ENCODE results near the gene STK25. TPM values are rescaled to one million over a fixed set of nuclear protein-coding genes. Genes with fewer than 3 reads are reported as not detected.
"Not testable (repeated sequence)": the region's sequence is repeated elsewhere in the genome, so short reads cannot be mapped to it uniquely, and the experiment has no call there.

The STK25 gene
- polyA plus RNA-seq, 4 donors: 176 to 209 (median 195) TPM

GRCh38 chr2:241469746-241470145, 38.6 kb downstream of the STK25 start:
- DNase-seq (ENCODE audit: low read depth in 4 of 4, low spot score in 3 of 4): no peak

DNA sequence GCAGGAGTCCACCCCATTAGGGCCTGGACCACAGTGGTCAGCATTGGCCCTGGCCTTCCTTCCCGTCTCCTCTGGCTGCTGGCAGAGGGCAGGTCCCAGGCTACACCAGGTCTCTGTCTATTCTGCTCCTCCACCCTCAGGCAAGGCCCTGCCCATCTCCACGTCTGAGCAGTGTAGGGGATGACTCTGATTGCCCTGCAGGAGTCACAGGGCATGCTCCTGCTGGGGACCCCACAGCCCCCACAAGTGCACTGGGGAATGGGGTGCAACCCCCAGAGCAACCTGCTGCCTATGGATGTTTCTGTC, 40.0 kb downstream of the STK25 start:
- no peak for DNase-seq (ENCODE audit: low read depth in 4 of 4, low spot score in 3 of 4)

- no peak for DNase-seq (ENCODE audit: low read depth in 4 of 4, low spot score in 3 of 4)
Observed at GRCh38 chr2:241467777-241468475, 40.5 kb downstream of the STK25 start.

DNA sequence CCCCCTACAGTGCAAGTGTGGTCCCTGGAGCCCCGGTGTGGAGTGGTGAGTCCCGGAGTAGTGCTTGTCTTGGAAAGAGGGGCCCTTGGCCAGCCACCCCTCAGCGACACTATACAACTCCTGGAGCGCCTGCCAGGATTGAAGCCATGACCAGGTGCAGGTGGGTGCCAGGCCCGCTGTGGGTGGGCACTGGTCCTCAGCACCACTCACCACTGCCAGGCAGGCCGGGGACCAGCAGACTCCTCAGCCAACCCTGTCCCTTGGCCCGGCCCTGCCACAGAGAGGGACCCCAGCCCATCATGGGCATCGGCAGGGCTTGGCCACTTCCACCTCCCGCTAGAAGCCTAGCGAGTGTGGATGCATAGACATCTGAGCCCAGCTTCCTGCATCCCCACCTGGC, 42.2 kb downstream of the STK25 start:
- no peak for DNase-seq (ENCODE audit: low read depth in 4 of 4, low spot score in 3 of 4)

GRCh38 chr2:241465543-241465942, 42.8 kb downstream of the STK25 start:
- DNase-seq (ENCODE audit: low read depth in 4 of 4, low spot score in 3 of 4): no peak

DNA sequence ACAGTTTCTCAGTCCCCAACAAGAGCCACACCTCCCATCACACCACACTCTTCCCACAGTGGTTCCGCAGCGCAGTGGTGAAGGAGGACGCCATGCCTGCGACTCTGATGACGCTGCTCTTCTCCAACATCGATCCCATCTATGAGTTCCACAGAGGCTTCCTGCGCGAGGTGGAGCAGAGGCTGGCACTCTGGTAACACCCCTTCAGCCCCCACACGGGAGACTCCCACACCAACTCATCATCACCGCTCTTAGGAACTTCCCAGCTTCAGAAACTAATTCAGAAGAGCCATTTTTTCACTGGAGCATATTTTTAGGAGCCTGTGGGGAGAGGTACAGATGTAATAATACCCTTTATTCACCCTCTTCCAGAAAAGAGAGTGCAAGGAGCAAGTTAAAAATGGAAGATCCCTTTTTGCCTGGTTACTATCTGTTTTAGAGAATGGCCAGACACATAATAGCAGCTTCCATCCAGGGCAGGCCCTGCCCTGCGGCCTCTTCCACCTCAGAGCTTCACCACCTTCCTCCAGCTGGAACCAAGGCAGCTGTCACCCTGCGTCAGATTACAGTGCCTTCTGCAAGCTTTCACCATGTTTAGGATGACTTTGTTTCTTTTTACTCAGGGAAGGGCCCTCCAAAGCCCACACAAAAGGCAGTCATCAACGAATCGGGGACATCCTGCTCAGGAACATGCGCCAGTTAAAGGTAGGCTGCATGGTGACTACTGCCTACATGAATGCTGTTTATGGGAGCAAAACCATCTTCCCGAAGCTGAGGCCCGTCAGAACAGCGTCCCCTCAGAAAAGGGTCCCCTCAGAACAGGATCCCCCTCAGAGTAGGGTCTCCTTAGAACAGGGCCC, 44.9 kb downstream of the STK25 start:
- no peak for DNase-seq (ENCODE audit: low read depth in 4 of 4, low spot score in 3 of 4)

GRCh38 chr2:241461693-241462677, 46.4 kb downstream of the STK25 start:
- no peak for DNase-seq (ENCODE audit: low read depth in 4 of 4, low spot score in 3 of 4)

DNA sequence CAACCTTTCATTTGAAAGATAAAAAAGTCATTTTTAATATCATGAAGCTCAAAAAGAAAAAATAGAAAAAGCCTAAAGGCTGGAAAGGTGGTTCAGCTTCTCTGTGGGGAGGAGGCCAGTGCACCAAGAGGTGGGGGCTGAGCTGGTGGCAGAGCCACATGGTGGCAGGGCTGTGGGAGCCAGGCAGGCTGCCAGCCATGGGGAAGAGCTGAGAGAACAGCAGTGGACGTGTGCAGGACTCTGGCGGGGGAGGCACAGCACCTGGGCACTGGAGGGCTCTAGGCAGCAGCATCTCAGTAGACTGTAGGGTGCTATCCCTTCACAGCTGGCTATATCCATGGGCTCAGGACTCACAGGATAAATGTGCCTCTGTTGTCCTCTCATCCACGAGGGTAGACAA, 47.8 kb downstream of the STK25 start:
- DNase-seq (ENCODE audit: low read depth in 4 of 4, low spot score in 3 of 4): no peak

DNA sequence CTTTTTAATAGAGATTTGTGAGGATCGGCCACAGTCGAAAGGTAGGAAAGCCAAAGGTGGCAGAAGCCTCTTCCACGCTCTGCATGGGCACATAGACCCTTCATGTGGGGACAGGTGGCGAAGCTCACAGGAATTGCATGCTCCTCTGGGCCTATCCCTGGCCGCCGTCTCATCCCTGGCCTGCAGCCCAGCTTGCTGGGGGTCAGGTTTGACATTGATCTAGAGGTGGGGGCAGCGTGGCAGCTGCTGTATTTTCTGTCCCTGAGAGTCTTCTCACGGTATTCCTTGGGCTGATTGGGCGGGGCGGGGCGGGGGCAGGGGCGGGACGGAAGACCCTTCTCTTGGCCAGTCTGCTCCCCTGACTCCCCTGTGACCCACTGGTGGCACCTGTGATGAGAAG, 48.9 kb downstream of the STK25 start:
- no peak for DNase-seq (ENCODE audit: low read depth in 4 of 4, low spot score in 3 of 4)

DNA sequence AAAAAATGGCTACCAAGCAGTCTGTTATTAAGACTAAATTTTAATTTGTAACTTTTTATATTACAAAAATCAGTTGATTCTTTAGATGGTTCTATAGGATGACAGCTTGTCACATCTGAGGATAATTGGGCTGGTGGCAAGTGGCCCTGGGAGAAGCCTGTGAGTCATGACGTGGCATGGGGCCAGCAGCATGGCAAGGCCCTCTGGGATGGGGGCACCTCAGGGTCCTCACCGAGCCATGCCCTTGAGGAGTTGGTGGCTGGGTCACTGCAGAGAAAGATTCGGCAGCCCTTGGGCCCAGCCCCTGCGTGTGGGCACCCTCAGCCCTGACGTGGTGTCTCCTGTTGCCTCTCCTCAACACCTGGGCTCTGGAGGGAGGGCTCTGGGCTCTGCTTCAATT, 49.7 kb downstream of the STK25 start:
- DNase-seq (ENCODE audit: low read depth in 4 of 4, low spot score in 3 of 4): no peak

DNA sequence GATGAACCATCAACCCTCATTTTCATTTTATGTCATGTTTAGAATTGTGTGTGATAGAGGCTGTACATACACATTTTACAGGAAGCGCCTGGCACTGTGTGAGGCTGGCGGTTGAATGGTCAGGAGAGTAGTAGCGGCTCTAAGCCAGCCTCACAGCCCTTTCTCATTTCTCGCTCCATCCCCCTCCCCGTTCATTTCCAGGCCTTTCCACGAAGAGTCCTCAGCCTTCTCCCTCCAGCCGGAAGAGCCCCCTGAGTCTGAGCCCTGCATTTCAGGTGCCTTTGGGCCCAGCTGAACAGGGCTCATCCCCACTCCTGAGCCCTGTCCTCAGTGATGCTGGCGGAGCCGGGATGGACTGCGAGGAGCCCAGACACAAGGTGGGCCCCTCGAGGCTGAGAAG, 51.8 kb downstream of the STK25 start:
- no peak for DNase-seq (ENCODE audit: low read depth in 4 of 4, low spot score in 3 of 4)

DNA sequence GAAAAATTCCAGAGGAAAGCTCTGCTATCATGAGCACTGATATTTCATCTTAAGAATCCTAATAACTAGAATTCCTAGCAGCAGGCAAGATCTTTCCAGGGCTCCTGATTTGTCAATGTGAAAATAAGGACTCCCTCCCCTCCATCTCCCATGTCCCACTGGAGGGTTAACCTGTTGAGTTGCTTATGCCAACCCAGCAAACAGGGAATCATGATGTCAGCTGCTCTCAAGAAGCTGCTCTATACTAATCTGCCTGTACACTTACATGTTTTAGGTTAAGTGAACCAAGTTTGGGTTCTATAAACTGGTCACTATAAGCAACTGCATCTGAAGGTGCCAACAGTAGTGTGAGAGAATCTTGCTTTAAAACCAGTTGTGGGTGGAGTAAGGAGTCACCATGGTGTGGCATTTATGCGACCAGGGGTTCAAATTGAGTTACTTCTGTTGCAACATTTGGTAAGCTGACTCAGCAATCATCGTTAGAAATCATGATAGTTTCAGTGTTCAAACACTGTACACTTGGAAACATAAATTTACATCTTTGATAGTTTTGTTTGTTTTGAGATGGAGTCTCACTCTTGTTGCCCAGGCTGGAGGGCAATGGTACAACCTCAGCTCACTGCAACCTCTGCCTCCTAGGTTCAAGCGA, 53.4 kb downstream of the STK25 start:
- no peak for DNase-seq (ENCODE audit: low read depth in 4 of 4, low spot score in 3 of 4)

DNA sequence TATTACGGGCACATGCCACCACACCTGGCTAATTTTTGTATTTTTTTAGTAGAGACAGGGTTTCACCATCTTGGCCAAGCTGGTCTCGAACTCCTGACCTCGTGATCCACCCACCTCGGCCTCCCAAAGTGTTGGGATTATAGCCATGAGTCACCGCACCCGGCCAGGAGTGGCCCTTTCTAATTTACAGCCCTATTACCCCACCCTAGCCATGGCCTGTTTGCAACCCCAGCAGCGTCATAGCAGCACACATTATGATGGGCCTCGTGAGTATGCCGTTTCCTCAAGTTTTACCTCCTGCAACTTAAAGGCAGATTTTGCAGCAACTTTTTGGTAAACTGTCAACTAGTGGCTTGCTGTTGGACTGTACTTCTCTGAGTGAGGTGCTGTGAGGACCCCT, 54.5 kb downstream of the STK25 start:
- DNase-seq (ENCODE audit: low read depth in 4 of 4, low spot score in 3 of 4): not testable (repeated sequence)

- DNase-seq (ENCODE audit: low read depth in 4 of 4, low spot score in 3 of 4): no peak
Observed at GRCh38 chr2:241451840-241452506, 56.4 kb downstream of the STK25 start.

GRCh38 chr2:241450092-241450491, 58.3 kb downstream of the STK25 start:
- not testable (repeated sequence) for DNase-seq (ENCODE audit: low read depth in 4 of 4, low spot score in 3 of 4)

- no peak for DNase-seq (ENCODE audit: low read depth in 4 of 4, low spot score in 3 of 4)
Observed at GRCh38 chr2:241445426-241445825, 63.0 kb downstream of the STK25 start.

GRCh38 chr2:241443486-241444223, 64.7 kb downstream of the STK25 start:
- DNase-seq (ENCODE audit: low read depth in 4 of 4, low spot score in 3 of 4): no peak

Data from right renal pelvis (tissue), 4 donors.